GM19099 (cell line): Measurements from ENCODE around the gene ABHD17B.

Experiments used
- POLR2A ChIP-seq: IDR thresholded peaks from 3 replicates; pipeline ENCODE4 v1.6.1; 2011; ENCODE audit warnings: low read depth; ENCODE audit not compliant: insufficient read length; ENCODE audit errors: extremely low read depth

The ABHD17B gene

DNA sequence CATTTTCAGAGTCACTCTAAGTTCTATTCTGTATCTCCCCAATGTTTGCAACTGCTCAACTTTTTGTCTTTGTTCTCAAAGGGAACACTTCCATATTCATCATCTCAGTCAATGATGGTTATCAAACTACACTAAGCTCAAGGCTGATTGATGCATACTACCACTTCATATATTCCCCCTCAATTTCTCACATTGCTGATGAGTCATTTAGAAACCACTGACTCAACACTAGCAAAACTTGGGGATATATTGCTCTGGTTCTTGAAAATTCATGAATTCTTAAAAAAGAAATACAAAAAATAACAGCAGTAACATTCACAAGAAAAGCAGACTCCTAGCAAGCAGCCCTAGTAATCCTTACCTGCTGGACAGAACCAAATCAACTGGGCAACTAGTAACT, 52.2 kb downstream of the ABHD17B start:
- TF ChIP-seq POLR2A = no peak

GRCh38 chr9:71858102-71858798, 52.7 kb downstream of the ABHD17B start:
- TF ChIP-seq POLR2A = no peak

DNA sequence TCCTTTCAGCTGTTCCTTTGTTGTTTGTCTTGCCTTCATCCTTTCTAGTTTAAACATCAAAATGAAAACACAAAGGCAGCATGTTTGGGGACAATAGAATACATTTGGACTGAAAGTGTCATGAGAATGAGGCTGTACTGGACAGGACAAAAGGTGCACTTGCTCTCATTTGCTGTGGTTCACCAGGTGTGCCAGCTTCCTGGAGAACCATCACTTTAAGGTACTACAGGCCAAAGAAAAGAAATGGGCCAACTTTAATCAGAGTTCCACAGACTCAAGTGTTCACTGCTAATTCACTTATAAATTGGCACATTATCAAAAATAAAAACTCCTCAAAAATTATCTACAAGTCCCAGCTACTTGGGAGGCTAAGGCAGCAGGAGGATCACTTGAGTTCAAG, 53.8 kb downstream of the ABHD17B start:
- no peak for TF ChIP-seq POLR2A

GRCh38 chr9:71854811-71855210, 56.2 kb downstream of the ABHD17B start:
- TF ChIP-seq POLR2A = no peak

- no peak for TF ChIP-seq POLR2A
Observed at GRCh38 chr9:71853084-71853483, 57.9 kb downstream of the ABHD17B start.

DNA sequence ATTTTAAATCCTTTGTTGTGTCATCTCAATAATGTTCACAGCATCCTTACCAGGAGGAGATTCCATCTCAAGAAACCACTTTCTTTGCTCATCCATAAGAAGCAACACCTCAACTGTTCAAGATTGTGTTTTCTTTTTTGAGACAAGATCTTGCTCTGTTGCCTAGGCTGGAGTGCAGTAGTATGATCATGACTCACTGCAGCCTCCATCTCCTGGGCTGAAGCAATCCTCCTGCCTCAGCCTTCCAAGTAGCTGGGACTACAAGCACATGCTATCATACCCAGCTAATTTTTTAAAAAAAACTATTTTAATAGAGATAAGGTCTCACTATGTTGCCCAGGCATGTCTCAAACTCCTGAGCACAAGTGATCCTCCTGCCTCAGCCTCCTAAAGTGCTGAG, 60.0 kb downstream of the ABHD17B start:
- no peak for TF ChIP-seq POLR2A

DNA sequence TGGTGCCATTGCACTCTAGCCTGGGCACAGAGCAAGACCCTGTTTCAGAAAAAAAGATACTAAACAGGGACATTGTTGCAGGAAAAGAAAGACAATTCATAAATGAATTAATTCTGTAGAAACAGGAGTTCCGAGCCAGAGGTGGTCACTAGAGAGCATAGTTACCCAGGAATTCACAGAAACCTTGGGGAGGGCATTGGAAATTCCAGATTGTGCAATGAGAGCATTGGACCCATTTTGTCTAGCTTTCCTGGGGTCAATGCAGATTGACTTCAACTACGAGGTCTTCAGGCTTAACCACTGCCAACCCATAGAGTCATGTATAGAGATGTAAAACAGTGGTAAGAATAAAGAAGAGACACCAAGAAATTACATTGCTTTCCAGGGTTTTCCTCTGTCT, 63.1 kb downstream of the ABHD17B start:
- TF ChIP-seq POLR2A = no peak

- no peak for TF ChIP-seq POLR2A
Observed at GRCh38 chr9:71844808-71845207, 66.2 kb downstream of the ABHD17B start.

DNA sequence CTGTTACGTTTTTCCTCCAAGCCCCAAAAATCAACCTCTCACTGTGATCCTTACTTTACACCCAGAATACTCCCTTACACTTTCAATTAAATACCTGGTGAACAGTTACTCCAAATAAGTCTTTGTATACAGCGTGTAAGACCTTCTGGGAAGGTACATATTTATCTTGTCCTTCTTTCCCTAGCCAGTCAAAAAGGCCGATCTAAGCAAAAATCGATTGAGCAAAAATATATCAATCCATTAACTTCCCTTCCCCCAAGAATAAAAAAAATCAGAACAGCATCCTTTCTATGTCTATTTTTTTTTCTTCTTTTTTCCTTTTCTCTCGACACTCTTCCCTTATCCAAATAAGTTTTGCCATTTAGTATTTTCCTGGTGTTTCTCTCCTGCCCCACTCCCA, 71.3 kb downstream of the ABHD17B start:
- no peak for TF ChIP-seq POLR2A

DNA sequence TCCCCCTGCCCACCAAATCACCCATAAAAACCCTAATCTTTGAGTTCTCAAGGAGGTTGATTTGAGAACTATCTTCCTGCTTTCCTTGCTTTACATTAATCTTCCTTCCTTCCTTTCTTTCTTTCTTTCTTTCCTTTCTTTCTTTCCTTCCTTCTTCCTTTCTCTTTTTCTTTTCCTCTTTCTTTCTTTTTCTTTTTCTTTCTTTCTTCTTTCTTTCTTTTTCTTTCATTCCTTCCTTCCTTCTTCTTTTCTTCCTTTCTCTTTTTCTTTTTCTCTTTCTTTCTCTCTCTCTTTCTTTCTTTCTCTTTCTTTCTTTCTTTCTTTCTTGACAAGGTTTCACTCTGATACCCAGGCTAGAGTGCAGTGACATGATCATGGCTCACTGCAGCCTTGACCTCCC, 75.4 kb downstream of the ABHD17B start:
- TF ChIP-seq POLR2A = no peak

DNA sequence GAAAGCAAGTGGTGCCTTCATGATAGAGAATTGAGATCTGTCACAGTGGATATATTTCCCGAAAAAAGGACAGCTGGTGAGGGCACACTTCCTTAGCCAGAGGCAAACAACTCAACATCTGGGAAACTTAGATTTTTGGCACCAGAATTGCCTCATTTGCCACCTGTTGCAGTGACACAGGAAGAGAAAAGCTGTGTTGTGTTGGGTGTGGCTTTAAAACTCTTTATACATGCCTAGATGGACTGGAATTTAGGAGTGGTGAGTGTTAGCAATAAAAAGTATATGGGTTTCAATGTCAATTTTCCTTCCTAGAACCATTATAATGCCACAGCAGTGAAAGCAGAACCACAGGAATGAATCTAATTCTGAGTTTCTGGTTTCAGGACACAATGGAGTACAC, 80.1 kb downstream of the ABHD17B start:
- TF ChIP-seq POLR2A = no peak

DNA sequence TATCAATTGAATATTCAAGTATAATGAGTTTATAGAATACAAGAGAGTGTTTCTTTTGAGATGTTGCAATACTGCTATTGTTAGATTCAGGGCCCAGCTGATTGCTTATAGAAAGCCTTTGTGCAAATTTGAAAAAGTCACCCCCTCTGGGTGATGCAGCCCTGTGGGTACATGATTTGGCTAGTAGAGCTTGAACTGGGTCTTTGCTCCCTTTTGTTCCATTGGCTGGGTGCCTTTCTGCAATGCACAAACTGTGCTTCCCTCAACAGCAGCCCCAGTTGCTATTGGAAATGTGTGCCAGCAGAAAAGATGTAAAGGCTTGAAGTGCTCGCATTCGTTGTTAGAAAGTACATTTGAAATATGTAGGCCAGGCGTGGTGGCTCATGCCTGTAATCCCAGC, 80.8 kb downstream of the ABHD17B start:
- no peak for TF ChIP-seq POLR2A

DNA sequence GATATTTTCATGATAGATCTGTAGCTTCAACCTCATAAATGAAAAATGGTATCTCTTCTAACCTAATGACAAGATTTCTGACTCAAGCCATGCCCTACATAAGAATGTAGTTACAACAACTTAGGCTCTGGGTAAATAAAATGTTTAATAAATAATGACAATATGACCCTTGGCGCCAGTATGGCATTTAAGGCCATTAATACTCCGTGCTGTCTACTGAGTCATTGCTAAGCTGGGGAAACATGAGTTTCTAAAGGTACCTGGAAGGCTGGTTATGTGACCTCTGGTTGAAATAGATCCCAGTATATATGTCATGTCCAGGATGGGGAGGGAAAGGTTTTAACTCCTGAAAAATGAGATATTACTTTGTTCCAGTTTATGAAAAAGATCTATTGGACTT, 84.7 kb downstream of the ABHD17B start:
- TF ChIP-seq POLR2A = no peak

- no peak for TF ChIP-seq POLR2A
Observed at GRCh38 chr9:71824257-71824656, 86.7 kb downstream of the ABHD17B start.

GRCh38 chr9:71822935-71823334, 88.1 kb downstream of the ABHD17B start:
- TF ChIP-seq POLR2A = no peak

- no peak for TF ChIP-seq POLR2A
Observed at GRCh38 chr9:71822456-71822855, 88.5 kb downstream of the ABHD17B start.

DNA sequence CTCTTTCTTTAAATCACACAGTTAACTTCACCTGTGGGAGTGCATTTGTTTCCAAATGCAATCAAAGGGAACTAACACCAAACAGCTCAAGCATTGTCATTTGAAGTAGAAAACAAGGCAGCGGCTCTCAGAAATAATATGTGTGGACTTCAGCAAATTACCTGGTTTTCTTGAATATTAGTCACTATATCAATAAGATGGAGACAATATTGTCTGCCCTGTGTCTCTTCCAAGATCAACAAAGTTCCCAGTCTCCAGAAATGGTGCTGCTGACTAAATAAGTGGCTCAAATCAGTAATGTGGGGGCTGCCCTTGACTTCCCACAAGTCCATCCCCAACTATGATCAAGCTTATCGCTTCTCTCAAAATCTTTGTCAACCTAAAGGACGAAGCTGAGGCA, 89.6 kb downstream of the ABHD17B start:
- no peak for TF ChIP-seq POLR2A
